ENCODE results near the gene CAMTA1. TPM values are rescaled to one million over a fixed set of nuclear protein-coding genes. Genes with fewer than 3 reads are reported as not detected.

CAMTA1 gene
- polyA plus RNA-seq, 2 donors = 61.1 to 75.0 TPM

- no peak overlapping the region for H3K4me3 ChIP-seq (ENCODE audit: low read depth in 1 of 2, low read length in 2 of 2)
- no peaks in the 10 kb centered on the region for H3K27me3 ChIP-seq (ENCODE audit: control insufficient read depth in 1 of 2, insufficient read depth in 2 of 2, low read length in 2 of 2)
- 87 to 90% methylated on average over 17 to 18 of the region's 18 CpGs for WGBS, 2 donors
- no peaks in the 10 kb centered on the region for H3K9me3 ChIP-seq (ENCODE audit: control insufficient read depth in 2 of 2, insufficient read depth in 1 of 2, low read depth in 1 of 2, low read length in 1 of 2)
- H3K27ac ChIP-seq (ENCODE audit: low read depth in 2 of 2, low read length in 1 of 2) = no peak overlapping the region
- H3K36me3 ChIP-seq (ENCODE audit: control insufficient read depth in 2 of 2, insufficient read depth in 2 of 2, low read length in 1 of 2) = no peaks in the 10 kb centered on the region
- no peaks in the 10 kb centered on the region for H3K4me1 ChIP-seq (ENCODE audit: control insufficient read depth in 2 of 2, insufficient read depth in 2 of 2, low read length in 1 of 2)
These were observed 802.0 kb downstream of the CAMTA1 start for GRCh38 chr1:7587108-7587772.

- Histone ChIP-seq H3K27ac (ENCODE audit: low read depth in 2 of 2, low read length in 1 of 2) (no peak overlapping the region), H3K4me1 (ENCODE audit: control insufficient read depth in 2 of 2, insufficient read depth in 2 of 2, low read length in 1 of 2) (no peaks in the 10 kb centered on the region), H3K9me3 (ENCODE audit: control insufficient read depth in 2 of 2, insufficient read depth in 1 of 2, low read depth in 1 of 2, low read length in 1 of 2) (no peaks in the 10 kb centered on the region), H3K4me3 (ENCODE audit: low read depth in 1 of 2, low read length in 2 of 2) (no peak overlapping the region), H3K27me3 (ENCODE audit: control insufficient read depth in 1 of 2, insufficient read depth in 2 of 2, low read length in 2 of 2) (no peaks in the 10 kb centered on the region), H3K36me3 (ENCODE audit: control insufficient read depth in 2 of 2, insufficient read depth in 2 of 2, low read length in 1 of 2) (no peaks in the 10 kb centered on the region)
- 77 to 78% methylated on average over 17 of the region's 17 CpGs for WGBS, 2 donors
These were observed 802.7 kb downstream of the CAMTA1 start for GRCh38 chr1:7587773-7588456.

- Histone ChIP-seq H3K4me1 (ENCODE audit: control insufficient read depth in 2 of 2, insufficient read depth in 2 of 2, low read length in 1 of 2) (no peaks in the 10 kb centered on the region), H3K27me3 (ENCODE audit: control insufficient read depth in 1 of 2, insufficient read depth in 2 of 2, low read length in 2 of 2) (no peaks in the 10 kb centered on the region), H3K4me3 (ENCODE audit: low read depth in 1 of 2, low read length in 2 of 2) (no peak overlapping the region), H3K27ac (ENCODE audit: low read depth in 2 of 2, low read length in 1 of 2) (no peak overlapping the region), H3K36me3 (ENCODE audit: control insufficient read depth in 2 of 2, insufficient read depth in 2 of 2, low read length in 1 of 2) (no peaks in the 10 kb centered on the region), H3K9me3 (ENCODE audit: control insufficient read depth in 2 of 2, insufficient read depth in 1 of 2, low read depth in 1 of 2, low read length in 1 of 2) (no peaks in the 10 kb centered on the region)
- 77 to 83% methylated on average over 6 to 7 of the region's 7 CpGs for WGBS, 2 donors
These were observed 803.2 kb downstream of the CAMTA1 start for GRCh38 chr1:7588457-7588827.

- H3K4me1 ChIP-seq (ENCODE audit: control insufficient read depth in 2 of 2, insufficient read depth in 2 of 2, low read length in 1 of 2) = no peaks in the 10 kb centered on the region
- H3K9me3 ChIP-seq (ENCODE audit: control insufficient read depth in 2 of 2, insufficient read depth in 1 of 2, low read depth in 1 of 2, low read length in 1 of 2) = no peaks in the 10 kb centered on the region
- H3K4me3 ChIP-seq (ENCODE audit: low read depth in 1 of 2, low read length in 2 of 2) = no peak overlapping the region
- H3K36me3 ChIP-seq (ENCODE audit: control insufficient read depth in 2 of 2, insufficient read depth in 2 of 2, low read length in 1 of 2) = no peaks in the 10 kb centered on the region
- WGBS, 2 donors = 89 to 91% methylated on average over 14 of the region's 14 CpGs
- no peaks in the 10 kb centered on the region for H3K27me3 ChIP-seq (ENCODE audit: control insufficient read depth in 1 of 2, insufficient read depth in 2 of 2, low read length in 2 of 2)
- no peak overlapping the region for H3K27ac ChIP-seq (ENCODE audit: low read depth in 2 of 2, low read length in 1 of 2)
These were observed 804.0 kb downstream of the CAMTA1 start for GRCh38 chr1:7589080-7589735.

GRCh38 chr1:7589774-7590425 lies 804.6 kb downstream of the CAMTA1 start:
- Histone ChIP-seq H3K4me1 (ENCODE audit: control insufficient read depth in 2 of 2, insufficient read depth in 2 of 2, low read length in 1 of 2) (no peaks in the 10 kb centered on the region), H3K4me3 (ENCODE audit: low read depth in 1 of 2, low read length in 2 of 2) (no peak overlapping the region), H3K9me3 (ENCODE audit: control insufficient read depth in 2 of 2, insufficient read depth in 1 of 2, low read depth in 1 of 2, low read length in 1 of 2) (no peaks in the 10 kb centered on the region), H3K36me3 (ENCODE audit: control insufficient read depth in 2 of 2, insufficient read depth in 2 of 2, low read length in 1 of 2) (no peaks in the 10 kb centered on the region), H3K27me3 (ENCODE audit: control insufficient read depth in 1 of 2, insufficient read depth in 2 of 2, low read length in 2 of 2) (no peaks in the 10 kb centered on the region), H3K27ac (ENCODE audit: low read depth in 2 of 2, low read length in 1 of 2) (no peak overlapping the region)
- 76 to 78% methylated on average over 10 of the region's 10 CpGs for WGBS, 2 donors

- H3K27me3 ChIP-seq (ENCODE audit: control insufficient read depth in 1 of 2, insufficient read depth in 2 of 2, low read length in 2 of 2) = no peaks in the 10 kb centered on the region
- no peaks in the 10 kb centered on the region for H3K4me1 ChIP-seq (ENCODE audit: control insufficient read depth in 2 of 2, insufficient read depth in 2 of 2, low read length in 1 of 2)
- H3K36me3 ChIP-seq (ENCODE audit: control insufficient read depth in 2 of 2, insufficient read depth in 2 of 2, low read length in 1 of 2) = no peaks in the 10 kb centered on the region
- H3K9me3 ChIP-seq (ENCODE audit: control insufficient read depth in 2 of 2, insufficient read depth in 1 of 2, low read depth in 1 of 2, low read length in 1 of 2) = no peaks in the 10 kb centered on the region
- no peak overlapping the region for H3K27ac ChIP-seq (ENCODE audit: low read depth in 2 of 2, low read length in 1 of 2)
- no peak overlapping the region for H3K4me3 ChIP-seq (ENCODE audit: low read depth in 1 of 2, low read length in 2 of 2)
- 77 to 85% methylated on average over 4 of the region's 4 CpGs for WGBS, 2 donors
These were observed 805.2 kb downstream of the CAMTA1 start for GRCh38 chr1:7590426-7590790.

- Histone ChIP-seq H3K36me3 (ENCODE audit: control insufficient read depth in 2 of 2, insufficient read depth in 2 of 2, low read length in 1 of 2) (no peaks in the 10 kb centered on the region), H3K9me3 (ENCODE audit: control insufficient read depth in 2 of 2, insufficient read depth in 1 of 2, low read depth in 1 of 2, low read length in 1 of 2) (no peaks in the 10 kb centered on the region), H3K4me1 (ENCODE audit: control insufficient read depth in 2 of 2, insufficient read depth in 2 of 2, low read length in 1 of 2) (no peaks in the 10 kb centered on the region), H3K27me3 (ENCODE audit: control insufficient read depth in 1 of 2, insufficient read depth in 2 of 2, low read length in 2 of 2) (no peaks in the 10 kb centered on the region), H3K4me3 (ENCODE audit: low read depth in 1 of 2, low read length in 2 of 2) (no peak overlapping the region), H3K27ac (ENCODE audit: low read depth in 2 of 2, low read length in 1 of 2) (no peak overlapping the region)
- WGBS, 2 donors = 87 to 91% methylated on average over 10 of the region's 10 CpGs
These were observed 806.3 kb downstream of the CAMTA1 start for GRCh38 chr1:7591565-7591964.

- H3K27me3 ChIP-seq (ENCODE audit: control insufficient read depth in 1 of 2, insufficient read depth in 2 of 2, low read length in 2 of 2) = no peaks in the 10 kb centered on the region
- H3K36me3 ChIP-seq (ENCODE audit: control insufficient read depth in 2 of 2, insufficient read depth in 2 of 2, low read length in 1 of 2) = no peaks in the 10 kb centered on the region
- WGBS, 2 donors = 90 to 92% methylated on average over 14 of the region's 14 CpGs
- H3K9me3 ChIP-seq (ENCODE audit: control insufficient read depth in 2 of 2, insufficient read depth in 1 of 2, low read depth in 1 of 2, low read length in 1 of 2) = no peaks in the 10 kb centered on the region
- no peak overlapping the region for H3K27ac ChIP-seq (ENCODE audit: low read depth in 2 of 2, low read length in 1 of 2)
- H3K4me1 ChIP-seq (ENCODE audit: control insufficient read depth in 2 of 2, insufficient read depth in 2 of 2, low read length in 1 of 2) = no peaks in the 10 kb centered on the region
- no peak overlapping the region for H3K4me3 ChIP-seq (ENCODE audit: low read depth in 1 of 2, low read length in 2 of 2)
These were observed 807.0 kb downstream of the CAMTA1 start for GRCh38 chr1:7592120-7592798.

DNA sequence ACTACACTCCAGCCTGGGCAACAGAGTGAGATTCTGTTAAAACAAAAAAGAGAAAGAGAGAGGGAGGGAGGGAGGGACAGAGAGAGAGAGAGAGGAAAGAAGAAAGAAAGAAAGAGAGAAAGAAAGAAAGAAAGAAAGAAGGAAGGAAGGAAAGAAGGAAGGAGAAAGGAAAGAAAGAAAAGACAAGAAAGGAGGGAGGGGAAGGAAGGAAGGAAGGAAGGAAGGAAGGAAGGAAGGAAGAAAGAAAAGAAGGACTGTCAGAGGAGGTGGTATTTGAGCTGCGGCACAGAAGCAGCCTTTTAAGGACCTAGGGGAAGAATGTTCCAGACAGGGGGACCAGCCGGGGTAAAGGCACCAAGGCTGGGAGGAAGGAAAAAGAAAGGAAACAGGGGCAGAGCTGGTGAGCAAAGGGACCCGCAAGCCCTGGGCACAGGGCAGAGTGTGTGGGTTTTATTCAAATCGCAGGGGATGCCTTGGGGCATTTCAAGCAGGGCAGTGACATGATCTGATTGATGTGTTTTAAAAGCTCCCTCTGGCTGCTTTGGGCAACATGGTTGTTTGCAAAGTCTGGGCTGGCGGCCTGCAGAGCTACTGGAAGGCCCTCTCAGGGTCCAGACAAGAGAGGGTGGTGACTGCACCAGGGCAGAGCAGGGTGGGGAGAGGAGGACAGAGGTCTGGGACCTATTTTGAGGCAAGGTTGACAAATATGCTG lies 808.9 kb downstream of the CAMTA1 start:
- H3K36me3 ChIP-seq (ENCODE audit: control insufficient read depth in 2 of 2, insufficient read depth in 2 of 2, low read length in 1 of 2) = no peaks in the 10 kb centered on the region
- no peaks in the 10 kb centered on the region for H3K9me3 ChIP-seq (ENCODE audit: control insufficient read depth in 2 of 2, insufficient read depth in 1 of 2, low read depth in 1 of 2, low read length in 1 of 2)
- H3K27me3 ChIP-seq (ENCODE audit: control insufficient read depth in 1 of 2, insufficient read depth in 2 of 2, low read length in 2 of 2) = no peaks in the 10 kb centered on the region
- no peak overlapping the region for H3K4me3 ChIP-seq (ENCODE audit: low read depth in 1 of 2, low read length in 2 of 2)
- no peaks in the 10 kb centered on the region for H3K4me1 ChIP-seq (ENCODE audit: control insufficient read depth in 2 of 2, insufficient read depth in 2 of 2, low read length in 1 of 2)
- H3K27ac ChIP-seq (ENCODE audit: low read depth in 2 of 2, low read length in 1 of 2) = no peak overlapping the region
- WGBS, 2 donors = 43 to 49% methylated on average over 5 of the region's 5 CpGs
